ENCODE results near the gene UBN1.

The UBN1 gene

GRCh38 chr16:4931381-4931780 lies 84.1 kb downstream of the UBN1 start:
- no peak for DNase-seq (ENCODE audit: low read depth, low spot score)
